K562 (cell line): ENCODE results near the gene ERAS. TPM values are rescaled to one million over a fixed set of nuclear protein-coding genes. Genes with fewer than 3 reads are reported as not detected.

Experiments
- ATAC-seq: fragments of 200-7000 bp; cut with Tn5 transposase; 3 replicates; pipeline ENCODE4 v1.9.1; 2020; ENCODE audit warnings: moderate library complexity
- BruUV-seq: library from RNA; stranded (reverse); fragments of 400-500 nt; replicated peaks from 2 replicates; lab custom pipeline; 2021; lab: Mats Ljungman, UMichigan
- CTCF ChIA-PET: fragments of 300-600 bp; formaldehyde crosslinking; extraction: SDS; loops from one replicate; lab custom pipeline; 2021; ENCODE audit warnings: low intra/inter-chr PET ratio; lab: Yijun Ruan, JAX
- POLR2A ChIA-PET: fragments of 300-600, 350-650 bp; sonication (Branson Sonifier 250); formaldehyde crosslinking; extraction: SDS; loops from one replicate; lab custom pipeline; 2021; ENCODE audit warnings: antibody characterized with exemption, inconsistent platforms; lab: Yijun Ruan, JAX
- DNase-seq, 4 experiments: peaks; one replicate each; pipeline versions ENCODE4 v3.0.0 to v3.0.0-alpha.2; 2011 to 2018; ENCODE audit warnings: low spot score in 3 of 4, mixed read lengths in 3 of 4; ENCODE audit errors: extremely low read depth in 1 of 4
- FAIRE-seq: peaks from 2 replicates; lab custom pipeline; 2011; peaks lifted over from hg19 to GRCh38; lab: Jason Lieb, UNC
- H2AFZ ChIP-seq: 2 replicates; pipeline ENCODE4 v1.6.0; 2011; ENCODE audit warnings: low read depth, low read length, control low read depth, inconsistent platforms
- H3K27ac ChIP-seq: fragments of 200-600 bp; 3 replicates; pipeline ENCODE4 v1.8.0; 2011; ENCODE audit warnings: low read depth, mild to moderate bottlenecking, control low read depth, inconsistent platforms, low read length, moderate library complexity, mixed read lengths; ENCODE audit errors: extremely low read depth
- H3K27me3 ChIP-seq, 2 experiments: fragments of 300-600 bp in 1 of 2; 2 replicates in 1 of 2; 3 replicates in 1 of 2; pipeline versions ENCODE4 v1.6.0 to v1.8.0; 2011; ENCODE audit warnings: inconsistent platforms in 2 of 2, low read length in 2 of 2, mild to moderate bottlenecking in 1 of 2, mixed read lengths in 1 of 2, moderate library complexity in 1 of 2; ENCODE audit not compliant: control insufficient read depth in 2 of 2, insufficient read depth in 2 of 2
- H3K36me3 ChIP-seq: fragments of 300-600 bp; 3 replicates; pipeline ENCODE4 v1.8.0; 2011; ENCODE audit warnings: mild to moderate bottlenecking, low read length, inconsistent platforms; ENCODE audit not compliant: control insufficient read depth, insufficient read depth
- H3K4me1 ChIP-seq, 2 experiments: fragments of 200-600 bp in 1 of 2; replicated peaks in 1 of 2; 2 replicates in 1 of 2; 3 replicates in 1 of 2; pipeline versions ENCODE4 v1.5.1 to v1.8.0; 2011; ENCODE audit warnings: inconsistent platforms in 2 of 2, low read length in 2 of 2, mild to moderate bottlenecking in 1 of 2, mixed read lengths in 1 of 2, moderate library complexity in 1 of 2; ENCODE audit not compliant: control insufficient read depth in 2 of 2, insufficient read depth in 2 of 2
- H3K4me2 ChIP-seq: 2 replicates; pipeline ENCODE4 v1.6.1; 2011; ENCODE audit warnings: low read length, control low read depth, inconsistent platforms, mixed read lengths; ENCODE audit not compliant: insufficient read depth
- H3K4me3 ChIP-seq: fragments of 200-600 bp; sonication (generic), shearing (Covaris generic); 2 replicates; pipeline ENCODE4 v1.5.1; 2016; ENCODE audit warnings: control low read depth, inconsistent platforms
- H3K79me2 ChIP-seq: fragments of 200-600 bp; 3 replicates; pipeline ENCODE4 v1.8.0; 2011; ENCODE audit warnings: low read length, inconsistent platforms; ENCODE audit not compliant: control insufficient read depth, insufficient read depth
- H3K9ac ChIP-seq, 2 experiments: 2 replicates each; pipeline versions ENCODE4 v1.6.0 to v1.6.1; 2011; ENCODE audit warnings: low read depth in 2 of 2, low read length in 2 of 2, control low read depth in 1 of 2, inconsistent platforms in 1 of 2, mild to moderate bottlenecking in 1 of 2, mixed read lengths in 1 of 2; ENCODE audit not compliant: insufficient read depth in 1 of 2
- H3K9me1 ChIP-seq: one replicate; pipeline ENCODE4 v1.6.0; 2011; ENCODE audit warnings: inconsistent platforms, mild to moderate bottlenecking, low read length, moderate library complexity; ENCODE audit not compliant: control insufficient read depth, insufficient read depth
- H3K9me3 ChIP-seq: replicated peaks from 2 replicates; pipeline ENCODE4 v1.5.1; 2011; ENCODE audit warnings: low read depth, low read length, inconsistent platforms; ENCODE audit not compliant: control insufficient read depth, insufficient read depth
- H4K20me1 ChIP-seq: replicated peaks from 2 replicates; pipeline ENCODE4 v1.6.1; 2011; ENCODE audit warnings: low read length, inconsistent platforms, mixed read lengths; ENCODE audit not compliant: control insufficient read depth, insufficient read depth
- CBFB ChIP-seq: sonication (generic); formaldehyde crosslinking; IDR thresholded peaks from 2 replicates; pipeline ENCODE4 v1.4.0; 2020; ENCODE audit warnings: mild to moderate bottlenecking, missing genetic modification reagents
- E2F3 ChIP-seq: fragments of 250-450 bp; sonication (Bioruptor Pico); IDR thresholded peaks from 2 replicates; pipeline ENCODE4 v1.4.0; 2020; ENCODE audit warnings: mild to moderate bottlenecking
- GABPB2 ChIP-seq: fragments of 250-450 bp; sonication (Bioruptor Pico); conservative IDR thresholded peaks from 2 replicates; pipeline ENCODE4 v1.5.1; 2021; ENCODE audit warnings: mild to moderate bottlenecking
- HDAC2 ChIP-seq: fragments of 450-650 bp; IDR thresholded peaks from 2 replicates; pipeline ENCODE4 v1.6.1; 2016; ENCODE audit warnings: mild to moderate bottlenecking
- HMGN3 ChIP-seq: IDR thresholded peaks from 2 replicates; pipeline ENCODE4 v1.6.1; 2011; ENCODE audit warnings: borderline replicate concordance, low read depth, mild to moderate bottlenecking, mixed read lengths, low read length; ENCODE audit not compliant: insufficient read length; ENCODE audit errors: extremely low read depth
- HNRNPUL1 ChIP-seq: fragments of 200-400 bp; formaldehyde crosslinking; IDR thresholded peaks from 2 replicates; pipeline ENCODE4 v1.6.1; 2017; ENCODE audit warnings: low read length
- KHSRP ChIP-seq: fragments of 450-650 bp; IDR thresholded peaks from 2 replicates; pipeline ENCODE4 v1.6.1; 2017
- L3MBTL2 ChIP-seq: fragments of 450-650 bp; IDR thresholded peaks from 2 replicates; pipeline ENCODE4 v1.6.1; 2016; ENCODE audit warnings: mild to moderate bottlenecking, moderate library complexity
- MTA1 ChIP-seq: fragments of 450-650 bp; IDR thresholded peaks from 2 replicates; pipeline ENCODE4 v1.6.1; 2017; ENCODE audit warnings: borderline replicate concordance
- RBM25 ChIP-seq: fragments of 200-400 bp; formaldehyde crosslinking; IDR thresholded peaks from 2 replicates; pipeline ENCODE4 v1.6.1; 2018; ENCODE audit warnings: low read length, low read depth, moderate library complexity; ENCODE audit not compliant: severe bottlenecking
- SLC30A9 ChIP-seq: fragments of 250-450 bp; sonication (Bioruptor Pico); IDR thresholded peaks from 2 replicates; pipeline ENCODE4 v1.8.0; 2022; ENCODE audit warnings: mild to moderate bottlenecking, moderate library complexity
- SMARCE1 ChIP-seq: fragments of 450-650 bp; IDR thresholded peaks from 2 replicates; pipeline ENCODE4 v1.7.1; 2016; ENCODE audit warnings: mild to moderate bottlenecking
- SOX6 ChIP-seq: fragments of 450-650 bp; IDR thresholded peaks from 2 replicates; pipeline ENCODE4 v1.6.1; 2014; ENCODE audit warnings: mild to moderate bottlenecking
- SP1 ChIP-seq: sonication (generic); formaldehyde crosslinking; IDR thresholded peaks from 2 replicates; pipeline ENCODE4 v1.8.1; 2022; ENCODE audit warnings: mild to moderate bottlenecking, missing genetic modification reagents
- THRB ChIP-seq: fragments of 450-650 bp; formaldehyde crosslinking; conservative IDR thresholded peaks from 2 replicates; pipeline ENCODE4 v1.4.0; 2022; ENCODE audit warnings: mild to moderate bottlenecking, missing genetic modification characterization
- ZBTB17 ChIP-seq: fragments of 450-650 bp; formaldehyde crosslinking; IDR thresholded peaks from 2 replicates; pipeline ENCODE4 v1.4.0; 2020; ENCODE audit warnings: mild to moderate bottlenecking
- ZKSCAN1 ChIP-seq: fragments of 150-350 bp; IDR thresholded peaks from 2 replicates; pipeline ENCODE4 v1.6.1; 2016; ENCODE audit warnings: low read depth, low read length
- ZNF146 ChIP-seq: IDR thresholded peaks from one replicate; pipeline ENCODE4 v1.6.1; 2018; ENCODE audit warnings: missing compliant biosample characterization; ENCODE audit not compliant: unreplicated experiment
- ZNF561 ChIP-seq: fragments of 450-650 bp; formaldehyde crosslinking; conservative IDR thresholded peaks from 2 replicates; pipeline ENCODE4 v1.4.0; 2020; ENCODE audit warnings: mild to moderate bottlenecking, moderate library complexity
- ZNF699 ChIP-seq: fragments of 250-450 bp; sonication (Bioruptor Pico); IDR thresholded peaks from 2 replicates; pipeline ENCODE4 v1.8.0; 2021; ENCODE audit warnings: mild to moderate bottlenecking, moderate library complexity; ENCODE audit not compliant: insufficient replicate concordance
- WGBS: fragments of 100-300 bp; shearing (Covaris generic); methylation state at CpG from one replicate; pipeline ENCODE4 v1.1.6; 2016; ENCODE audit warnings: low coverage, mixed read lengths; ENCODE audit not compliant: insufficient coverage; ENCODE audit errors: missing lambda C conversion rate; 5-methylcytosine and 5-hydroxymethylcytosine counted together
- in situ Hi-C: fragments of 300-500 bp; cut with MboI; formaldehyde crosslinking; loops from 4 replicates; pipeline ENCODE4 v1.15.0; 2018; ENCODE audit warnings: inconsistent platforms, mixed read lengths
- intact Hi-C: fragments of 100-400 bp; cut with micrococcal nuclease; formaldehyde crosslinking; loops from 2 replicates; pipeline ENCODE4 v1.14.2; 2022
- polyA plus RNA-seq, 8 experiments: library from polyadenylated mRNA; depleted of rRNA in 4 of 8; stranded (reverse) in 5 of 8; unstranded in 3 of 8; fragments of >200 nt; fragmentation: Nextera tagmentation in 2 of 8; fragmentation: Illumina TruSeq in 1 of 8; extraction: Ambion mirVana in 2 of 8; extraction: Trizol in 1 of 8; gene quantifications; 2 replicates each; pipeline versions ENCODE4 v1.2.1 to v1.2.3, GENCODE V29; 2011 to 2014; ENCODE audit warnings: inconsistent platforms in 1 of 8, missing spikeins in 1 of 8
- total RNA-seq, 7 experiments: library from RNA; depleted of rRNA in 6 of 7; stranded (reverse); fragments of >200 nt in 6 of 7; fragmentation: Illumina TruSeq in 2 of 7; extraction: Trizol in 2 of 7; gene quantifications; 2 replicates each; pipeline versions ENCODE4 v1.2.1 to v1.2.3, GENCODE V29; 2011 to 2021; ENCODE audit warnings: low replicate concordance in 1 of 7
- TF ChIP-seq, protein P1 (sequence below), 2 experiments: fragments of 200-800 bp in 1 of 2; sonication (Bioruptor generic) in 1 of 2; sonication (generic) in 1 of 2; formaldehyde crosslinking in 1 of 2; IDR thresholded peaks in 1 of 2; conservative IDR thresholded peaks in 1 of 2; 2 replicates each; pipeline versions ENCODE4 v1.5.0 to v1.6.1; 2016 to 2020; ENCODE audit warnings: missing compliant biosample characterization in 1 of 2, missing genetic modification characterization in 1 of 2, missing genetic modification reagents in 1 of 2

Gene ERAS
- total and polyA plus RNA-seq, 9 of the 15 experiments (the other 6 are each of a cell fraction or from before 2014, with no cell fraction given), result 0.07 to 0.12 TPM; not detected in 7

DNA sequence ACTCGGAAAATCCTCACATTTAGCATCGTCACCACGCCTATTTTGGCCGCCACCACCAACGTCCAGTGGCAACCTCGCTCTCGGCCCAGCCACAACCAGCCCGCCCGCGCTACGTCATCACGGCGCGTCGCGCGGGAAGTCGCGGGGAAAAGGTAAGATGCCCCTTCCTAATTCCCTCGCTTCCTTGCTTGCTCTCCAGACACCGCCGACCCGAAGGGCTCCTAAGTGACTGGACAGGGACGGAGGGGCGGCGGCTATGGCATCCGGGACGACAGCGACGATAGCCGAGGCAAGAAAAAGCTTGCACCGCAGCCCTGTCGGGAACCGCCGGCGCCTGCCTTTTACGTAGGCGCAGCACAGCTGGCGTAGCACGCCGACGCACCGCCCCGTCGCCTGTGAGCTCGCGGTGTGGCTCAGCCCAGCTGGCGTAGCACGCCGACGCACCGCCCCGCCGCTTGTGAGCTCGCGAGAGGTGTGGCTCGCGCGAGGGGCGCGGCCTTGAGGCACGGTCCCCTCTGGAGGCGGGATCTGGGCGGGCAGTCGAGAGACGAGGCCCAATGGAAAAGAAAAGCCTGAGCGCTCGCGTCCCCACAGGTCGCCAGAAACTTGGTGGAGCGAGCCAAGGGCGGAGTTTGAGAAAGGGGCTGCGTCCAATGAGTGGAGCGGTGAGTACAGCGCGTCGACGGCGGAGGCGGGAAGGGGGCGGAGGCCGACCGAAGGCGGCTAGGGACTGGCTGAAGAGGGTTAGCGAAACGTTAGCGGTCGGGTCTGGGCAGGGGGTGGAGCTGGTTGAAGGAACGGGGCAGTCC, 24.8 kb upstream of the ERAS start, which contains the start of gene HDAC6:
HDAC6 (plus strand) TSS at position 788 of the 809 bp plus-strand sequence. CDS start 626 bp downstream, outside the sequence.
- Histone ChIP-seq H3K9ac (peak within 1 kb of the TSS; percentile 97 to 98), H3K4me3 (peak within 1 kb of the TSS; percentile 73), H3K27ac (peak within 1 kb of the TSS; percentile 99), H3K9me3 (no peaks in the 10 kb centered on the region), H3K9me1 (no peaks in the 10 kb centered on the region), H3K4me2 (peak within 1 kb of the TSS; percentile 93), H3K27me3 (no peaks in the 10 kb centered on the region), H3K4me1 (peaks cover 12 to 39% of the 10 kb centered on the region in 2 experiments), H2AFZ (peak within 1 kb of the TSS; percentile 100), H4K20me1 (no peaks in the 10 kb centered on the region), H3K36me3 (peaks cover 28% of the 10 kb centered on the region; the same call in 2 of the 3 replicates), H3K79me2 (peaks cover 8% of the 10 kb centered on the region)
- ATAC-seq, result peak; percentile 88
- intact Hi-C loops, result loop anchor here (5.0 to 10.0 kb wide), 5 partner anchors 39 to 373 kb away; partner anchors contain the start of genes GLOD5, PLP2, PQBP1 and SUV39H1
- in situ Hi-C loops, result no loop called here
- CTCF ChIA-PET, result no interaction called here
- POLR2A ChIA-PET, result interaction anchor here (0.6 to 2.0 kb wide), 8 partner anchors 14 to 225 kb away, joined by 3 to 6 read pairs (median 4); partner anchors contain the start of gene SLC35A2
- WGBS, result 0% methylated on average over 33 of the region's 89 CpGs
- BruUV-seq, result no TSS peak
- peak; percentile 97 for FAIRE-seq
- DNase-seq, result peak; percentile 86 to 99 (median 88)
- TF ChIP-seq MTA1 (peak; percentile 99), HDAC2 (peak; percentile 60; the same call in 1 of the 2 replicates), THRB (CRISPR knock-in tag) (no peak), SLC30A9 (no peak), ZNF146 (CRISPR knock-in tag) (no peak), SMARCE1 (no peak), KHSRP (peak; percentile 96), GABPB2 (no peak), CBFB (CRISPR knock-in tag) (no peak), ZNF699 (CRISPR knock-in tag) (no peak), RBM25 (peak; percentile 96), SOX6 (no peak), L3MBTL2 (peak; percentile 71; the same call in 1 of the 2 replicates), ZBTB17 (CRISPR knock-in tag) (no peak), SP1 (CRISPR knock-in tag) (peak; percentile 97), E2F3 (CRISPR knock-in tag) (peak; percentile 94; the same call in 1 of the 2 replicates), HNRNPUL1 (no peak), ZKSCAN1 (peak; percentile 18; the same call in 1 of the 2 replicates), HMGN3 (peak; percentile 79), ZNF561 (CRISPR knock-in tag) (no peak)
- TF ChIP-seq, protein P1, sequence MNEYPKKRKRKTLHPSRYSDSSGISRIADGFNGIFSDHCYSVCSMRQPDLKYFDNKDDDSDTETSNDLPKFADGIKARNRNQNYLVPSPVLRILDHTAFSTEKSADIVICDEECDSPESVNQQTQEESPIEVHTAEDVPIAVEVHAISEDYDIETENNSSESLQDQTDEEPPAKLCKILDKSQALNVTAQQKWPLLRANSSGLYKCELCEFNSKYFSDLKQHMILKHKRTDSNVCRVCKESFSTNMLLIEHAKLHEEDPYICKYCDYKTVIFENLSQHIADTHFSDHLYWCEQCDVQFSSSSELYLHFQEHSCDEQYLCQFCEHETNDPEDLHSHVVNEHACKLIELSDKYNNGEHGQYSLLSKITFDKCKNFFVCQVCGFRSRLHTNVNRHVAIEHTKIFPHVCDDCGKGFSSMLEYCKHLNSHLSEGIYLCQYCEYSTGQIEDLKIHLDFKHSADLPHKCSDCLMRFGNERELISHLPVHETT (CRISPR knock-in tag; conservative IDR thresholded peaks at IDR 0.05 in 1 of 2, IDR thresholded peaks at IDR 0.05 in 1 of 2), result no peak
